OCI-LY7 (cell line): ENCODE measurements around the gene VSIG10L2. TPM values are rescaled to one million over a fixed set of nuclear protein-coding genes. Genes with fewer than 3 reads are reported as not detected.
A peak's percentile ranks its signal among the peaks of the same experiment; 100 is the strongest.

Source experiments
- Bru-seq: library from RNA; stranded (reverse); fragments of 400-500 nt; gene quantifications from one replicate; lab custom pipeline; 2021; lab: Mats Ljungman, UMichigan
- BruChase-seq, 2 experiments: library from RNA; stranded (reverse); fragments of 400-500 nt; gene quantifications; one replicate each; lab custom pipeline; 2021; lab: Mats Ljungman, UMichigan
- BruUV-seq: library from RNA; stranded (reverse); fragments of 400-500 nt; replicated peaks from 2 replicates; lab custom pipeline; 2021; lab: Mats Ljungman, UMichigan
- CTCF ChIA-PET: fragments of 300-600 bp; sonication (Branson Sonifier 250); formaldehyde crosslinking; loops from one replicate; lab custom pipeline; 2022; ENCODE audit warnings: antibody characterized with exemption; ENCODE audit not compliant: unreplicated experiment; lab: Charles Lee
- POLR2A ChIA-PET: fragments of 300-600 bp; sonication (Branson Sonifier 250); formaldehyde crosslinking; loops from one replicate; lab custom pipeline; 2022; ENCODE audit warnings: antibody characterized with exemption; lab: Charles Lee
- DNase-seq: peaks from one replicate; pipeline ENCODE4 v3.0.0-alpha.2; 2015; ENCODE audit warnings: low spot score
- H2AFZ ChIP-seq: fragments of 200-600 bp; sonication (generic), shearing (Covaris generic); 2 replicates; pipeline ENCODE4 v1.6.1; 2014; ENCODE audit warnings: mild to moderate bottlenecking, antibody characterized with exemption, low read length, moderate library complexity
- H3K27ac ChIP-seq: fragments of 200-600 bp; sonication (generic); 2 replicates; pipeline ENCODE4 v1.5.1; 2014; ENCODE audit warnings: mixed run types, low read depth, mild to moderate bottlenecking, moderate library complexity, low read length, inconsistent platforms; ENCODE audit not compliant: poor library complexity, severe bottlenecking
- H3K36me3 ChIP-seq: fragments of 200-600 bp; sonication (generic); 2 replicates; pipeline ENCODE4 v1.6.1; 2014; ENCODE audit warnings: mild to moderate bottlenecking, antibody characterized with exemption, low read length, moderate library complexity, mixed read lengths; ENCODE audit not compliant: insufficient read depth
- H3K4me1 ChIP-seq: fragments of 200-600 bp; sonication (generic); 2 replicates; pipeline ENCODE4 v1.5.1; 2014; ENCODE audit warnings: mild to moderate bottlenecking, low read length; ENCODE audit not compliant: insufficient read depth, poor library complexity, severe bottlenecking
- H3K4me2 ChIP-seq: fragments of 200-600 bp; sonication (generic); 2 replicates; pipeline ENCODE4 v1.6.1; 2014; ENCODE audit warnings: mild to moderate bottlenecking, low read length
- H3K4me3 ChIP-seq: fragments of 200-600 bp; sonication (generic); 2 replicates; pipeline ENCODE4 v1.5.1; 2014; ENCODE audit warnings: mild to moderate bottlenecking, low read depth, low read length; ENCODE audit not compliant: poor library complexity, severe bottlenecking
- H3K79me2 ChIP-seq: fragments of 200-600 bp; sonication (generic); 2 replicates; pipeline ENCODE4 v1.6.1; 2016; ENCODE audit warnings: low read depth, mild to moderate bottlenecking, low read length, moderate library complexity, mixed read lengths; ENCODE audit not compliant: insufficient read depth
- H3K9me2 ChIP-seq: fragments of 200-600 bp; sonication (generic); 2 replicates; pipeline ENCODE4 v1.6.1; 2016; ENCODE audit warnings: mild to moderate bottlenecking, low read length, mixed read lengths; ENCODE audit not compliant: insufficient read depth
- H3K9me3 ChIP-seq: fragments of 200-600 bp; sonication (generic); 2 replicates; pipeline ENCODE4 v1.6.1; 2014; ENCODE audit warnings: mild to moderate bottlenecking, mixed run types, low read length, mixed read lengths
- H4K20me1 ChIP-seq: fragments of 200-600 bp; sonication (generic); 2 replicates; pipeline ENCODE4 v1.6.1; 2014; ENCODE audit warnings: mild to moderate bottlenecking, antibody characterized with exemption, low read length, moderate library complexity, mixed read lengths; ENCODE audit not compliant: insufficient read depth
- EZH2phosphoT487 ChIP-seq: fragments of 200-600 bp; sonication (generic); IDR thresholded peaks from 2 replicates; pipeline ENCODE4 v1.6.1; 2018; ENCODE audit warnings: low read depth, borderline replicate concordance, mild to moderate bottlenecking, mixed run types, antibody characterized with exemption, low read length, moderate library complexity, mixed read lengths
- intact Hi-C: fragments of 100-400 bp; cut with micrococcal nuclease; formaldehyde crosslinking; loops from one replicate; pipeline ENCODE4 v1.10.0; 2022; ENCODE audit not compliant: unreplicated experiment
- long read RNA-seq: library from polyadenylated mRNA; stranded (forward); transcript quantifications from one replicate; pipeline ENCODE4 v2.0.0, GENCODE V29; 2022
- total RNA-seq, 2 experiments: library from RNA; depleted of rRNA in 1 of 2; stranded (reverse); fragments of >200 nt in 1 of 2; shearing (Covaris generic) in 1 of 2; gene quantifications; 2 replicates each; pipeline ENCODE4 v1.2.3, GENCODE V29; 2014 to 2022
- TF ChIP-seq, protein P1 (sequence below): fragments of 200-600 bp; sonication (generic); conservative IDR thresholded peaks from 2 replicates; pipeline ENCODE4 v1.5.1; 2014; ENCODE audit warnings: mild to moderate bottlenecking, antibody characterized with exemption, low read length, moderate library complexity, mixed read lengths

VSIG10L2 gene
- total RNA-seq (2014; rRNA removed; shearing (Covaris generic)), result not detected in 2 replicates
- not detected in 2 replicates for total RNA-seq (2022)
- not detected for Bru-seq, nascent RNA
- percentile 12 among the genes with signal in this experiment for BruChase-seq, experiment 1, labeled RNA remaining after a 6-hour chase
- BruChase-seq, experiment 2, labeled RNA remaining after a 2-hour chase, result not detected
- long read RNA-seq, result 0 reads

DNA sequence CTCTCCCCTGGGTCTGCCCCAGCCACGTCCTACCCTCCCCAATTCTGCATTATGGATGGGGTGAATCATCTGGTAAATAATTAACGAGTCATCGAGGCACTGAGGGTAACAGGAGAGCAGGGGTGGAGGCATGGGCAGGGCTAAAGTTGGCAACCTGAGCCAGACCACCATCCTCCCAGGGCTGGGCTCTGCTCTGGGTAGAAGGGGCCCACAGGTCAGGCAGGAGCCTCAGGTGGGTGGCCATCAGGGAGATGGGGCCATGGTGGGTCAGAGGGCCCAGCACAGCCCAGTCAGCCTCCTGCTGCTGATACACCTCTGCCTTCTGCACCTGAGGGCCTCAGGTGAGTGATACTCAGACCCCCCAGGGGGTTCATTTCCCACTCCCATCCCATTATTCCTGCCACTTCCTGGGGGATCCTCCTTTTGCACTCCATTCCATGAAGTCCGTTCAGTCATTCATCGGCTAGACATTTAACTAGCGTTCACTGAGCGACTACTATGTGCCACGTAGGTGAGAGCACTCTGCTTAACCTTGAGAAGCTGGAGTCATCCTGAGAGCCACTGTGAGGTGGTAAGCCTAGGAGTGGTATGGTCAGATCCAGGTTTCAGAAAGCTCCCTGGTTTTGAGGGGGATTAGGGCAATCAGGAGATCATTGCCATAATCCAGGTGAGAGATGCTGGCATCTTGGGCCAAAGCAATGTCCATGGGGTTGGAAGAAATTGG, at the start of gene VSIG10L2:
Gene VSIG10L2 (plus strand): TSS at position 248 of the 724 bp plus-strand sequence. CDS start 12 bp downstream, at position 260.
- no peaks in the 10 kb centered on the region for H3K79me2 ChIP-seq
- no peak within 1 kb of the TSS for H3K4me3 ChIP-seq
- H3K9me3 ChIP-seq, result no peaks in the 10 kb centered on the region
- H2AFZ ChIP-seq, result no peak within 1 kb of the TSS
- TF ChIP-seq, protein P1, sequence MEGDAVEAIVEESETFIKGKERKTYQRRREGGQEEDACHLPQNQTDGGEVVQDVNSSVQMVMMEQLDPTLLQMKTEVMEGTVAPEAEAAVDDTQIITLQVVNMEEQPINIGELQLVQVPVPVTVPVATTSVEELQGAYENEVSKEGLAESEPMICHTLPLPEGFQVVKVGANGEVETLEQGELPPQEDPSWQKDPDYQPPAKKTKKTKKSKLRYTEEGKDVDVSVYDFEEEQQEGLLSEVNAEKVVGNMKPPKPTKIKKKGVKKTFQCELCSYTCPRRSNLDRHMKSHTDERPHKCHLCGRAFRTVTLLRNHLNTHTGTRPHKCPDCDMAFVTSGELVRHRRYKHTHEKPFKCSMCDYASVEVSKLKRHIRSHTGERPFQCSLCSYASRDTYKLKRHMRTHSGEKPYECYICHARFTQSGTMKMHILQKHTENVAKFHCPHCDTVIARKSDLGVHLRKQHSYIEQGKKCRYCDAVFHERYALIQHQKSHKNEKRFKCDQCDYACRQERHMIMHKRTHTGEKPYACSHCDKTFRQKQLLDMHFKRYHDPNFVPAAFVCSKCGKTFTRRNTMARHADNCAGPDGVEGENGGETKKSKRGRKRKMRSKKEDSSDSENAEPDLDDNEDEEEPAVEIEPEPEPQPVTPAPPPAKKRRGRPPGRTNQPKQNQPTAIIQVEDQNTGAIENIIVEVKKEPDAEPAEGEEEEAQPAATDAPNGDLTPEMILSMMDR, result no peak
- no peak for TF ChIP-seq EZH2phosphoT487
- no peak within 1 kb of the TSS for H3K4me2 ChIP-seq
- no peak for DNase-seq
- intact Hi-C loops, result no loop called here
- ChIA-PET CTCF (no interaction called here), POLR2A (interaction anchor here (0.7 to 0.8 kb wide), 2 partner anchors 129 to 131 kb away, joined by 4 to 5 read pairs; no protein-coding TSS in a partner anchor)
- H3K4me1 ChIP-seq, result no peaks in the 10 kb centered on the region
- no peaks in the 10 kb centered on the region for H3K9me2 ChIP-seq
- no peak within 1 kb of the TSS for H3K27ac ChIP-seq
- H4K20me1 ChIP-seq, result no peaks in the 10 kb centered on the region
- no TSS peak for BruUV-seq
- H3K36me3 ChIP-seq, result no peaks in the 10 kb centered on the region

DNA sequence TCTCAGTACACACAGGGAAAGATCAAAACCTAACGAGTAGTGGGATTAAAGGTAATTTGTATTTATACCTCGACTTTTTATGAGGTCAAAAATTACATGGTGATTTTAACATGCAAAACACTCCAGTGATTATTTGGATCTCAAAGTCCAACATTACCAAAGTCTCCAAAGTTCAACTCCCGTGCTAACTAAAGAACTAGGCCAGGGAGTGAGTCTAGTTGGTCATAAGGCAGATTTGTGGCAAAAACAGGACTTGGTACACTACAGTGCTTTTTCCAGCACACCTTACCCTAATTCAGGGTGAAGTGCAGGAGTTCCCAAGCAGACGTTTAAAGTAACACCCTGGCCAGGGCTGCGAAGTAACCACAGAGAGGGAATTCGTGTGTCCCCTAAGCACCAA, 44.0 kb upstream of the VSIG10L2 start:
- BruUV-seq, result no TSS peak
- peaks cover 47% of the 10 kb centered on the region for H3K36me3 ChIP-seq
- TF ChIP-seq, protein P1, result no peak
- no peak for TF ChIP-seq EZH2phosphoT487
- no peaks in the 10 kb centered on the region for H3K9me2 ChIP-seq
- H3K4me3 ChIP-seq, result no peak overlapping the region
- POLR2A ChIA-PET, result no interaction called here
- DNase-seq, result no peak
- no peak overlapping the region; the same call in 1 of the 2 replicates for H3K4me2 ChIP-seq
- no peak overlapping the region for H3K27ac ChIP-seq
- H2AFZ ChIP-seq, result no peak overlapping the region
- H4K20me1 ChIP-seq, result peaks cover 7% of the 10 kb centered on the region; the same call in 1 of the 2 replicates
- peaks cover 8% of the 10 kb centered on the region for H3K4me1 ChIP-seq
- CTCF ChIA-PET, result no interaction called here
- peaks cover 39% of the 10 kb centered on the region; the same call in 1 of the 2 replicates for H3K79me2 ChIP-seq
- no peaks in the 10 kb centered on the region for H3K9me3 ChIP-seq
- intact Hi-C loops, result no loop called here
